Measurements from ENCODE around the gene ZNF121. TPM values are rescaled to one million over a fixed set of nuclear protein-coding genes. Genes with fewer than 3 reads are reported as not detected.
A peak's percentile ranks its signal among the peaks of the same experiment; 100 is the strongest.

The ZNF121 gene
- polyA plus RNA-seq, 3 donors, result 1.5 to 7.2 (median 3.8) TPM

GRCh38 chr19:9566729-9567128, 17.6 kb downstream of the ZNF121 start:
- no peak overlapping the region for H3K4me3 Mint-ChIP-seq
- no peak for TF ChIP-seq CTCF (IDR thresholded peaks at IDR 0.05)
- Histone ChIP-seq H3K27me3 (ENCODE audit: control insufficient read depth in 2 of 2, insufficient read depth in 2 of 2, low read length in 2 of 2) (no peaks in the 10 kb centered on the region), H3K9ac (ENCODE audit: insufficient read depth, low read length, poor library complexity, severe bottlenecking) (no peak overlapping the region), H3K36me3 (replicated peaks in 1 of 2; ENCODE audit: control insufficient read depth in 1 of 2, insufficient read depth in 2 of 2, low read length in 2 of 2) (peaks cover 38 to 100% of the 10 kb centered on the region in 2 donors), H3K27ac (ENCODE audit: low read depth in 1 of 2, low read length in 2 of 2) (no peak overlapping the region), H3K4me1 (ENCODE audit: control insufficient read depth in 1 of 2, insufficient read depth in 2 of 2, low read length in 2 of 2) (no peaks in the 10 kb centered on the region), H3K4me2 (replicated peaks; ENCODE audit: extremely low read depth, low read length, poor library complexity, severe bottlenecking) (no peak overlapping the region), H3K4me3 (replicated peaks in 1 of 3; ENCODE audit: low read depth in 2 of 3, low read length in 3 of 3) (peak overlapping the region in 1 of 3 experiments; percentile 45), H3K9me3 (replicated peaks in 1 of 2; ENCODE audit: control insufficient read depth in 1 of 2, insufficient read depth in 1 of 2, low read length in 2 of 2) (peaks cover 76 to 100% of the 10 kb centered on the region in 2 donors), H4K20me1 (ENCODE audit: insufficient read depth, low read length) (no peaks in the 10 kb centered on the region), H3K79me2 (ENCODE audit: insufficient read depth, low read length) (peaks cover 32% of the 10 kb centered on the region), H2AFZ (ENCODE audit: insufficient read depth, low read depth, low read length, poor library complexity, severe bottlenecking) (no peak overlapping the region)
- DNase-seq, result peak in 1 of 3 donors; percentile 8
- intact Hi-C loops (cut with micrococcal nuclease), result no loop called here
- no peaks in the 10 kb centered on the region for H3K4me1 Mint-ChIP-seq
- no peak overlapping the region for H3K27ac Mint-ChIP-seq
- peaks cover 58 to 85% of the 10 kb centered on the region in 2 donors for H3K36me3 Mint-ChIP-seq
- WGBS (ENCODE audit: insufficient coverage), result no CpG with 5 or more reads among the region's 1 CpG
- H3K9me3 Mint-ChIP-seq, result peaks cover 44 to 98% (median 93%) of the 10 kb centered on the region in 7 donors
- H3K27me3 Mint-ChIP-seq (ENCODE audit: low read depth in 3 of 3), result peaks cover 0 to 1% (median 0%) of the 10 kb centered on the region in 3 donors

GRCh38 chr19:9565900-9566705, 18.2 kb downstream of the ZNF121 start:
- Mint-ChIP-seq H3K9me3 (peaks cover 44 to 98% (median 93%) of the 10 kb centered on the region in 7 donors), H3K4me1 (no peaks in the 10 kb centered on the region), H3K27ac (no peak overlapping the region), H3K27me3 (ENCODE audit: low read depth in 3 of 3) (peaks cover 0 to 1% (median 0%) of the 10 kb centered on the region in 3 donors), H3K36me3 (peaks cover 56 to 82% of the 10 kb centered on the region in 2 donors), H3K4me3 (no peak overlapping the region)
- H3K9ac ChIP-seq (ENCODE audit: insufficient read depth, low read length, poor library complexity, severe bottlenecking), result no peak overlapping the region
- no peak for DNase-seq
- H2AFZ ChIP-seq (ENCODE audit: insufficient read depth, low read depth, low read length, poor library complexity, severe bottlenecking), result no peak overlapping the region
- intact Hi-C loops (cut with micrococcal nuclease), result no loop called here
- peaks cover 38 to 100% of the 10 kb centered on the region in 2 donors for H3K36me3 ChIP-seq (replicated peaks in 1 of 2; ENCODE audit: control insufficient read depth in 1 of 2, insufficient read depth in 2 of 2, low read length in 2 of 2)
- H3K79me2 ChIP-seq (ENCODE audit: insufficient read depth, low read length), result peaks cover 26% of the 10 kb centered on the region
- H4K20me1 ChIP-seq (ENCODE audit: insufficient read depth, low read length), result no peaks in the 10 kb centered on the region
- peaks cover 79 to 100% of the 10 kb centered on the region in 2 donors for H3K9me3 ChIP-seq (replicated peaks in 1 of 2; ENCODE audit: control insufficient read depth in 1 of 2, insufficient read depth in 1 of 2, low read length in 2 of 2)
- H3K4me3 ChIP-seq (replicated peaks in 1 of 3; ENCODE audit: low read depth in 2 of 3, low read length in 3 of 3), result peak overlapping the region in 1 of 3 experiments; percentile 45
- H3K27me3 ChIP-seq (ENCODE audit: control insufficient read depth in 2 of 2, insufficient read depth in 2 of 2, low read length in 2 of 2), result no peaks in the 10 kb centered on the region
- H3K27ac ChIP-seq (ENCODE audit: low read depth in 1 of 2, low read length in 2 of 2), result no peak overlapping the region
- TF ChIP-seq CTCF (IDR thresholded peaks at IDR 0.05), result no peak
- no CpG with 5 or more reads among the region's 9 CpGs for WGBS (ENCODE audit: insufficient coverage)
- no peak overlapping the region for H3K4me2 ChIP-seq (replicated peaks; ENCODE audit: extremely low read depth, low read length, poor library complexity, severe bottlenecking)
- H3K4me1 ChIP-seq (ENCODE audit: control insufficient read depth in 1 of 2, insufficient read depth in 2 of 2, low read length in 2 of 2), result no peaks in the 10 kb centered on the region

Measured in CD14-positive monocyte (primary cell).